Amygdala (tissue), 56 donors: ENCODE results near the gene DDX20.

Source experiments
- DNase-seq, 56 donors: peaks; one replicate each; lab custom pipeline; 2025; lab: John Stamatoyannopoulos, UW

The DDX20 gene

DNA sequence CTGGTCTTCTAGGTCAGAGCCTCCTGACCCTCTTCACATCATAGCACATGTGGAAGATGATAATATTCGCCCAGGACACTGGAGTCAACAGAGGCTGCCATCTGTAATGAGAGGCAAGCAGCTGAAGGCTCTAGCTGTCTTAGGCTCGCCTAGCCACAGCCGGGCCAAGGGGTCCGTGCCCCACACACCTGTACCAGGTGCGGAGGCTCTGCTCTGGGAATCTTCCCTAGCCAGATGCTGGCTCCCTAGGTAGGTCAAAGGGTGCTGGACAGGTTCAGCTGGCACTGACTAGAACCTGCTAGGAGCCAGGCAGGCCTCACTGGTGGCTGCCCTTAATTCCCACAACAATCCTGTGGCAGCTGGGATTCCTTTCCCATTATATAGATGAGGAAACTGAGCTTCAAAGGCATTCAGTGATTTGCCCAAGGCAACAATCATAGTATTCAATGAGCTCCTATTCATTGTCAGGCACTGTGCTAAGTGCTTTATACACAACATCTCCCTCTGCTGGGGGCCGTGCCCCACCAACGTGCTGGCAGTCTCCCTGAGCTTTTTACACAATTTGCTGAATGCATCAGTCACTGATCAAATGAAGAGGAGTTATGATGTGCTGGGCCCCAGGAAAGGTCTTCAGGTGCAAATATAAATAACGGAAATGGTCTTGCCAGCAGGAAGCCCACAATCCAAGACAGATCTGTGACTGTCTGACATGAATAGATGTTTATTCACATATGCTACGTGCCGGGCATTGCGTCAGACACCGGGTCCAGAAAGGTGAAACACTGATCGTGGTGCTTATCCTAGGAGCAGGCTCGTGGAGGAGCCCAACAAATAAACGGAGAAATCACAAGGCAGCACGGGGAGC lies 58.0 kb downstream of the DDX20 start:
- DNase-seq, result peak in 5 of 56 donors; percentile 5 to 22 (median 17)

DNA sequence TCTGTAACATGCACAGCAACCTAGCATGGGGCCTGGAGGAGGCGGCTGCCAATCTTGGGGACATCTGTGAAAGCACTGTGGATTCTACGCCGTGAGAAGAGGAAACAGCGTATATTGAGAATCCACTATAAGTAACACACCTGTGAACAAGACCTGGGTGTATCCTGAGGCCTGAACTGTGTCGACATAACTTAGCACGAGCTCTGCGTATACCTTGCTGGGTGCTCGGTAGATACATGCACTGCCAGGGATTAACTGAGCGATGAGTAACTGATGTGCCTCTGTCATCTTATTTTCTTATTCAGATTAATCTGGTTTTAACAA lies 58.6 kb downstream of the DDX20 start:
- peak in 1 of 56 donors; percentile 9 for DNase-seq

DNA sequence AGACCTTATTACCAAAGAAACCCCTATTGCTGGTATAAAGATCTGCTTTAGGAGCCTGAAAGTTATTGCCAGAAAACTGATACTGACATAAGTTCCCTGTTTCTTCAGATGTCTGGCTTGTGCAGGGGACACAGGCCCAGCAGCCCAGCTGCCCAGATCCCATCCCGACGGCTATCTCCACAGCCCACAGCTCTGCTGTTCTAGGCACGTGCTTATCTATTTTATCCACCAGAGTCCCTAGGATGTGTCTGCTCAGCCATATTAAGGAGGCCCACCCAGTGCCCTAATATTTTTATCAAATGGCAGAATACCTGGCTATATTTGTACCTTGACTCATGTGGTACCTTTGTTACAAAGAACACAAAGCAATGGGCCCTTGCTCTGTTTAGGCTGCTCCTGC lies 58.9 kb downstream of the DDX20 start:
- no peak for DNase-seq
